Nephron (organoid): ENCODE results near the gene INCA1.

ENCODE experiments used
- H3K27ac Mint-ChIP-seq, 3 experiments: 2 replicates each; pipeline ENCODE4 v1.8.0; 2020; ENCODE audit warnings: mixed read lengths in 3 of 3, mild to moderate bottlenecking in 2 of 3, moderate library complexity in 1 of 3
- H3K27me3 Mint-ChIP-seq: 2 replicates; pipeline ENCODE4 v1.8.0; 2021; ENCODE audit warnings: low read depth, mild to moderate bottlenecking, moderate library complexity, mixed read lengths
- H3K36me3 Mint-ChIP-seq: 2 replicates; pipeline ENCODE4 v1.8.0; 2020; ENCODE audit warnings: low read depth, mixed read lengths
- H3K4me1 Mint-ChIP-seq: 2 replicates; pipeline ENCODE4 v1.8.0; 2020; ENCODE audit warnings: mixed read lengths
- H3K4me3 Mint-ChIP-seq, 3 experiments: 2 replicates each; pipeline ENCODE4 v1.8.0; 2020; ENCODE audit warnings: mild to moderate bottlenecking in 3 of 3, mixed read lengths in 3 of 3, moderate library complexity in 2 of 3
- H3K9me3 Mint-ChIP-seq: 2 replicates; pipeline ENCODE4 v1.8.0; 2020; ENCODE audit warnings: mixed read lengths
- TF ChIP-seq, protein P1 (sequence below), 3 experiments: fragments of 200-600 bp; sonication (generic); IDR thresholded peaks; one replicate each; pipeline ENCODE4 v1.5.0; 2021; ENCODE audit warnings: antibody characterized with exemption in 3 of 3; ENCODE audit not compliant: unreplicated experiment in 3 of 3

The INCA1 gene

DNA sequence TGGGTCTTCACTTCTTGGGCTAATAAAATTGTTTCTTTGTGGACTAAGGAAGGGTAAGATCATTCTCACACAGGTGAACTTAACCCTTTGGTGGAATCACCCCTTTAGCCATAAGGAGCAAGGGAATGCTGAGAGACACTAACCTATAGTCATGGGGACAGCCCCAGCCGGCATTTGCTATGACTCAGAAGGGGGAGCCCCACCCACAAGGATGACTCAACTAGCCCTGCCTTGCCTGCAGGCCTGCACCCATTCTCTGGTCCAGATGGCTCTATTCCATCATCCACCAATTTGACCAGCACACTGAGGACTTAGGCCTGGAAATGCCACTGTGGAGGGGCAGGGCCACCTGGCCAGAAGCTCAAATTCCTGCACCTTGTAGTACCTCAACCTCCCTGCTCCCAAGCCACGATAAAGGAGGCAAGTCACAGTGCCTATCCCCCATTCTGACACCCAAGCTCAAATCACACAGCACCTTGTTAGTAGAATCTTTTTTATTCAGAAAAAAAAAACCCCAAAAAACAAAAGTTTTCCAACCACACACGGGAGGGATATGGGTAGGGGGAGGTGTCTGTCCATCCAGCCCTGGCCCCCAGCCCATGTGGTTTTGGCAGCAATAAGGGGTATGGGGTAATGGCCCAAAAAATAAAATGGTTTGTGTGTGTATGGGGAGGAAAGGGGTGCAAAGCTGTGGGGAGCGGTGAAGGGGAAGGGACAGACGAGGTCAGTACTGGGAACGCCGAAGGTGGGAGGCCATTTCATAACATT lies 52.0 kb downstream of the INCA1 start:
- Mint-ChIP-seq H3K4me1 (peaks cover 47% of the 10 kb centered on the region), H3K27me3 (no peaks in the 10 kb centered on the region), H3K9me3 (no peaks in the 10 kb centered on the region), H3K27ac (peak overlapping the region; percentile 80 to 99 (median 89)), H3K4me3 (peak overlapping the region; percentile 95 to 98 (median 96)), H3K36me3 (peaks cover 53% of the 10 kb centered on the region)
- TF ChIP-seq, protein P1, sequence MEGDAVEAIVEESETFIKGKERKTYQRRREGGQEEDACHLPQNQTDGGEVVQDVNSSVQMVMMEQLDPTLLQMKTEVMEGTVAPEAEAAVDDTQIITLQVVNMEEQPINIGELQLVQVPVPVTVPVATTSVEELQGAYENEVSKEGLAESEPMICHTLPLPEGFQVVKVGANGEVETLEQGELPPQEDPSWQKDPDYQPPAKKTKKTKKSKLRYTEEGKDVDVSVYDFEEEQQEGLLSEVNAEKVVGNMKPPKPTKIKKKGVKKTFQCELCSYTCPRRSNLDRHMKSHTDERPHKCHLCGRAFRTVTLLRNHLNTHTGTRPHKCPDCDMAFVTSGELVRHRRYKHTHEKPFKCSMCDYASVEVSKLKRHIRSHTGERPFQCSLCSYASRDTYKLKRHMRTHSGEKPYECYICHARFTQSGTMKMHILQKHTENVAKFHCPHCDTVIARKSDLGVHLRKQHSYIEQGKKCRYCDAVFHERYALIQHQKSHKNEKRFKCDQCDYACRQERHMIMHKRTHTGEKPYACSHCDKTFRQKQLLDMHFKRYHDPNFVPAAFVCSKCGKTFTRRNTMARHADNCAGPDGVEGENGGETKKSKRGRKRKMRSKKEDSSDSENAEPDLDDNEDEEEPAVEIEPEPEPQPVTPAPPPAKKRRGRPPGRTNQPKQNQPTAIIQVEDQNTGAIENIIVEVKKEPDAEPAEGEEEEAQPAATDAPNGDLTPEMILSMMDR (IDR thresholded peaks at IDR 0.05; ENCODE audit: unreplicated experiment in 3 of 3), result no peak

DNA sequence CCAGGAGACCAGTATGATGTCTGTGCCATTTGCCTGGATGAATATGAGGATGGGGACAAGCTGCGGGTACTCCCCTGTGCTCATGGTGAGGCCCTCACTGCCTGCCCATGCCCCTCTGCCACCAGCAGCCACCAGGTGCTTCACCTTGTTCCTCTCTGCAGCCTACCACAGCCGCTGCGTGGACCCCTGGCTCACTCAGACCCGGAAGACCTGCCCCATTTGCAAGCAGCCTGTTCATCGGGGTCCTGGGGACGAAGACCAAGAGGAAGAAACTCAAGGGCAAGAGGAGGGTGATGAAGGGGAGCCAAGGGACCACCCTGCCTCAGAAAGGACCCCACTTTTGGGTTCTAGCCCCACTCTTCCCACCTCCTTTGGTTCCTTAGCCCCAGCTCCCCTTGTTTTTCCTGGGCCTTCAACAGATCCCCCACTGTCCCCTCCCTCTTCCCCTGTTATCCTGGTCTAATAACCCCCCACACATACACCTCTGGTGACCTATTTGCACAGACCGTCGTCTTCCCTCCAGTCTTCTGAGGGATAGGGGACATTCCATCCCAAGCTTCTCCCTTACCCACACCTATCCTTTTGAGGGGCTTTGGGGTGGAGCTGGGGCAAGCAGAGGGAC lies 52.7 kb downstream of the INCA1 start:
- Mint-ChIP-seq H3K4me3 (peak overlapping the region; percentile 53 to 95 (median 68)), H3K9me3 (no peaks in the 10 kb centered on the region), H3K36me3 (peaks cover 57% of the 10 kb centered on the region), H3K4me1 (peaks cover 52% of the 10 kb centered on the region), H3K27me3 (no peaks in the 10 kb centered on the region), H3K27ac (peak overlapping the region; percentile 80 to 99 (median 89))
- TF ChIP-seq, protein P1 (IDR thresholded peaks at IDR 0.05; ENCODE audit: unreplicated experiment in 3 of 3), result no peak

DNA sequence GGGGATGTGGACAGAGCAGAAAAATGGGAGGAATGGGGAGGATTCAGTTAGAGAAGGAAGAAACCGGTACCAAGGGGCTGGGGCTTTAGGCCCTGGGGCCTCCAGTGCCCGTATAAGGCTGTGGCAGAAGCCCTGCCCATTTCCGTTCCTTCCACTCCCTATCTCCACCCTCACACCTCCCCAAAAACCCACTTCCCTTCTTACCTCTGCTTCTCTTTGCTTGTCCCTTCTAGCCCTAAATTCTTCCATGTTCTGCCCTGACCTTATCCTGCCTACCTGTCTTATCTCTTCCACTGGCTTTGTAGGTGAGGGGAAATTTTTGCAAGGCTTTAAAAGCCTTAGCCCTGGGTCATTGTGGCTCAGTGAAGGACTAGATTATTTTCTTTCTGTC lies 53.2 kb downstream of the INCA1 start:
- Mint-ChIP-seq H3K9me3 (no peaks in the 10 kb centered on the region), H3K4me1 (peaks cover 55% of the 10 kb centered on the region), H3K36me3 (peaks cover 57% of the 10 kb centered on the region), H3K27ac (peak overlapping the region; percentile 73 to 99 (median 89)), H3K27me3 (no peaks in the 10 kb centered on the region), H3K4me3 (peak overlapping the region; percentile 53 to 95 (median 68))
- TF ChIP-seq, protein P1 (IDR thresholded peaks at IDR 0.05; ENCODE audit: unreplicated experiment in 3 of 3), result no peak

GRCh38 chr17:4942760-4943508 lies 54.4 kb downstream of the INCA1 start:
- peaks cover 65% of the 10 kb centered on the region for H3K4me1 Mint-ChIP-seq
- TF ChIP-seq, protein P1 (IDR thresholded peaks at IDR 0.05; ENCODE audit: unreplicated experiment in 3 of 3), result no peak
- peak overlapping the region; percentile 38 to 73 (median 49) for H3K27ac Mint-ChIP-seq
- H3K4me3 Mint-ChIP-seq, result peak overlapping the region; percentile 91 to 98 (median 93)
- no peaks in the 10 kb centered on the region for H3K27me3 Mint-ChIP-seq
- peaks cover 57% of the 10 kb centered on the region for H3K36me3 Mint-ChIP-seq
- H3K9me3 Mint-ChIP-seq, result no peaks in the 10 kb centered on the region

- Mint-ChIP-seq H3K27me3 (no peaks in the 10 kb centered on the region), H3K36me3 (peaks cover 51% of the 10 kb centered on the region), H3K4me3 (peak overlapping the region; percentile 91 to 98 (median 93)), H3K9me3 (no peaks in the 10 kb centered on the region), H3K4me1 (peaks cover 57% of the 10 kb centered on the region), H3K27ac (peak overlapping the region; percentile 73 to 100 (median 99))
- TF ChIP-seq, protein P1 (IDR thresholded peaks at IDR 0.05; ENCODE audit: unreplicated experiment in 3 of 3), result no peak
Measured at GRCh38 chr17:4941319-4941610, 56.1 kb downstream of the INCA1 start.
